GM23248 (cell line): ENCODE data around the gene LAMP1.

ENCODE experiments used
- EZH2 ChIP-seq: fragments of 200-600 bp; sonication (generic); IDR thresholded peaks from 2 replicates; pipeline ENCODE4 v1.6.1; 2018; ENCODE audit warnings: antibody characterized with exemption, mild to moderate bottlenecking; ENCODE audit not compliant: insufficient read depth, poor library complexity, severe bottlenecking
- EZH2phosphoT487 ChIP-seq: fragments of 200-600 bp; sonication (generic); IDR thresholded peaks from 2 replicates; pipeline ENCODE4 v1.6.1; 2018; ENCODE audit warnings: antibody characterized with exemption, moderate library complexity, mild to moderate bottlenecking, low read depth; ENCODE audit not compliant: insufficient read depth

- TF ChIP-seq EZH2phosphoT487, result no peak
- TF ChIP-seq EZH2, result no peak
Observed at GRCh38 chr13:113365971-113366588, 69.0 kb downstream of the LAMP1 start.
